Midbrain (tissue), 1 donor: Measurements from ENCODE around the gene SLC27A4.

Experiments used
- DNase-seq: peaks from one replicate; lab custom pipeline; 2025; lab: John Stamatoyannopoulos, UW

SLC27A4 gene

DNA sequence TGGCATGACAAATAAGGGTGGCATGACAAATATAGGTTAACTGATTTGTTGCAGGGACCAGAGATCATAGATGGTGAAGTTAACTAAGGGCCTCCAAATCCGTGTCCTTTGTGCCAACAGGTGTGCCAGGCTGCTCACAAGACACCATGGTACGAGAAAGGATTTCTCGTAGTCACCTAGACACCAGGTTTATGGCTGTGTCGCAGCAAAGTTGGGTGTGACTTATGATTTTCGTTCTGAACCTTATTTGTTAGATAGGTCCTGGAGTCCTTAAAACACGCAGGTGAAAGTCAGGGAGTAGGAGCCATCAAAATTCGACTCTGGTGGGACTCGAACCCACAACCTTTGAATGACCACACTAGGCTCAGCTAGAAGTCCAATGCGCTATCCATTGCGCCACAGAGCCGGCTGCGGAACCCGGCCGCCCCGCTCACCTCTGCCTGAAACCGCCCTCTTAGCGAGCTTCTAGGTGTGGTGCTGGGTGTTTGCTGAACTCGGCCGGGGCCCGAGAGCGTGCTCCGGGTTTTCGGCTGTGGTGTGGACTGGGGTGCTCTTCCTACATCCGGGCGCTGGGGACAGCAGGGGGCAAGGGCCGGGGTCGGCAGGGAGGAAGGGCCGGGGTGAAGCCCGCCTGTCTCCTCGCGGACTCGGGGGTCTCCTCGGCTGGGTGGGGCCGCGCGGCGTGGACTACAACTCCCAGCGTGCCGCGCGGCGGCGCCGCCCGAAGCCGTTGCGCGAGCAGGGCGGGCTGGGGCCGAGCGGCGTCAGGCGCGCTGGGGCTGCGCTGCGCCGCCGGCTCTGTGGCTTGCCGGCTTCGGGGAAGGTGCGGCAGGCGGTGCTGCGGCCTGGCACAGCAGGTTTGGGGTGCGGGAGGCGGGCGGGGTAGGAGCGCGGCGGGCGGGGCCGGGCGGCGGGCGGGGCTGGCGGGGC, at the start of gene SLC27A4:
SLC27A4 (plus strand) TSS at position 767 of the 930 bp plus-strand sequence. CDS start 2,606 bp downstream, outside the sequence.
- peak; percentile 71 for DNase-seq

GRCh38 chr9:128292009-128292408, 48.3 kb upstream of the SLC27A4 start:
- DNase-seq, result no peak

- DNase-seq, result no peak
Measured at GRCh38 chr9:128293091-128293490, 47.2 kb upstream of the SLC27A4 start.

DNA sequence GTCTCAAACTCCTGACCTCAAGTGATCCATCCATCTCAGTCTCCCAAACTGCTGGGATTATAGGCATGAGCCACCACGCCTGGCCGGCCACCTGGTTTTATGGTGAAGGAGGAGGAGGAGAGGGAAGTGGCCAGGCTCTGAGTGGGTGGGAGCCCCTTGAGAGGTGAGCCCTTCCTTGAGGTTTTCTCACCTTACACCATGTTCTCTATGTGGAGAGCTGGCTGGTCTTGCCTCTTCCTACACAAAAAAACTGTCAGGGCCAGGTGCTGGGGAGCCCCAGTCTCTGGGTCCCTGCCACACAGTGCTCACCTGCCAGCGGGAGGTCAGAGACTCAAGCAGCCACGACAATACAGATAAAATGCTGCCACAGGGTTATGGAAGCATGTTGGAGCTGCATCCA, 46.2 kb upstream of the SLC27A4 start:
- DNase-seq, result no peak

- no peak for DNase-seq
Measured at GRCh38 chr9:128296340-128297220, 43.7 kb upstream of the SLC27A4 start.

GRCh38 chr9:128297221-128297773, 43.0 kb upstream of the SLC27A4 start:
- no peak for DNase-seq

- DNase-seq, result no peak
Measured at GRCh38 chr9:128298535-128299482, 41.5 kb upstream of the SLC27A4 start.

GRCh38 chr9:128304136-128304970, 36.0 kb upstream of the SLC27A4 start:
- DNase-seq, result no peak

DNA sequence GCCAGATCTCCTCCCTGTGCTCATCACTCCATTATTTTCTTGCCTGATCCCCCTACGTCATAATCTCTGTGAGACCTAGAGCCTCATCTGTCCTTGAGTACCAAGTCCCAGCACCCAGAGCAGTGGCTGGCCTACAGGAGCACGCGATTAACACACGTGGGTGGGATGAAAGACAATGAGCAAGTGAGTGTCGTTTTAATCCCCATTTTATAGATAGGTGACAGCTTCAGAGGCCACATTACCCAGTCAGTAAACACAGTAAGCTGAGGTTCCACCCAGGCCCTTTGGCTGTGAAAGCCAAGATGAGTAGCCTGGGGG, 35.4 kb upstream of the SLC27A4 start:
- DNase-seq, result no peak

- no peak for DNase-seq
Measured at GRCh38 chr9:128309551-128309950, 30.8 kb upstream of the SLC27A4 start.

- no peak for DNase-seq
Measured at GRCh38 chr9:128310461-128310860, 29.9 kb upstream of the SLC27A4 start.

DNA sequence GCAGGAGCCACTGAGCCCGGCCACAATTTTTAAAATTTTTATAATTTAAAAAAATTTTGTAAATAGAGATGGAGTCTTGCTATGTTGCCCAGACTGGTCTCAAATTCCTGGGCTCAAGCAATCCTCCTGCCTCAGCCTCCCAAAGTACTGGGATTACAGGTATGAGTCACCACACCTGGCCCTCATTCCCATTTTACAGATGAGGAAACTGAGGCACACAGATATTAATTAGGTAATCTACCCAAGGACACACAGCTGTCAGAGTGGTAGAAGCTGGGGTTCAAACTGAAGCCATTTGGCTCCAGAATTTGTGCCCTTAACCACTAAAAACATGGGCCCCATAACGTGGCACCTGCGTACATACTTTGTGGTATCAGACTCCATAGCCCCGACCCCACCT, 25.6 kb upstream of the SLC27A4 start:
- DNase-seq, result no peak

- peak; percentile 91 for DNase-seq
Measured at GRCh38 chr9:128316421-128316820, 23.9 kb upstream of the SLC27A4 start.

- DNase-seq, result no peak
Measured at GRCh38 chr9:128317629-128318028, 22.7 kb upstream of the SLC27A4 start.

DNA sequence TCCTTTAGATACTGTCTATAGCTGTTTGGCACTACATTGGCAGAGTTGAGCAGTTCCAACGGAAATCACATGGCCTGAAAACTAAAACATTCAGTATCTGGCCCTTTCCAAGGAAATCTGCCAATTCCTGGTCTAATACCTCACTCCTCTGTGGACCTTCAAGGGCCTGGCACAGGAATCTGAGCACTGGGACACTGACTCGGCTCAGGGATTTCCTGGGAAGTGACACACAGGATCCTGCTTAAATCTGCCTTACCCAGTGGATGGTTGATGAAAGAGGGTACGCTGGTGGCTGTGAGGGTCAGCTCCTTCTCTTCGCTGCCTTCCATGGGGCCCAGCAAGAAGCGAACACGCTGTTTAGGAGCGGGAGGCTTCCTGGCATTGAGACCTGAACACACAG, 19.0 kb upstream of the SLC27A4 start:
- no peak for DNase-seq

- no peak for DNase-seq
Measured at GRCh38 chr9:128321879-128322403, 18.4 kb upstream of the SLC27A4 start.

- DNase-seq, result peak; percentile 97
Measured at GRCh38 chr9:128322404-128323211, 17.7 kb upstream of the SLC27A4 start, which contains the start of the genes COQ4 and TRUB2. COQ4 (plus strand) TSS chr9:128322839; CDS start chr9:128322859, 20 bp downstream. TRUB2 (minus strand) TSS chr9:128322447; CDS start chr9:128322408, 39 bp downstream.

DNA sequence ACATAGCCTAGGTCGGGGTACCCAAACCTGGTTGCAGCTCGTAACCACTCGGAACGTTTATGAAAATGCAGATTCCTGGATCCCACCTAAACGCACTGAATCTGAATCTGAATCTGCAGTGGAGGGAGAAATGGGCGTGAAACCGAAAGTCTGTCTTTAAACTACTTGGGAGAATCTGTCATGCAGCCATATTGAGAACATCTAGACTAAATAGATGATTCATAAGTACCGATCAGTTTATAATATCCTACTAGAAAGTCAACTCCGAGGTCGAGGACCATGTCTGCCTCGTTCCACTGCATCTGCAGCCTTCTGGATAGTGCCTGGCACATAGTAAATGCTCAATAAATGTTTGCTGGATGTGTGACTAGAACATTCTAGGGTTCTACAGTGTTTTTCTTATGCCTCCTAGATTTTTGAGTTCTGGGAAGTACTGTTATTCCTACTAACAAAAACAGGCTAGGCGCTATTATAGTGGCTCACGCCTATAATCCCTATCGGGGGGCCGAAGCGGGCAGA, 17.1 kb upstream of the SLC27A4 start:
- DNase-seq, result no peak

GRCh38 chr9:128323791-128324190, 16.5 kb upstream of the SLC27A4 start:
- DNase-seq, result no peak
